IMR-90 (cell line): ENCODE measurements around the gene TMEM41A.
"Not testable (repeated sequence)": the region's sequence is repeated elsewhere in the genome, so short reads cannot be mapped to it uniquely, and the experiment has no call there.

Experiments
- CTCF ChIP-seq: conservative IDR thresholded peaks from 2 replicates; pipeline ENCODE4 v1.5.1; 2012; ENCODE audit warnings: mild to moderate bottlenecking, low read depth, low read length, improper control_type of control experiment
- POLR2A ChIP-seq: IDR thresholded peaks from 2 replicates; pipeline ENCODE4 v1.6.1; 2012; ENCODE audit warnings: mild to moderate bottlenecking, low read depth, low read length
- RAD21 ChIP-seq: IDR thresholded peaks from 2 replicates; pipeline ENCODE4 v1.6.1; 2012; ENCODE audit warnings: low read length, improper control_type of control experiment

- not testable (repeated sequence) for TF ChIP-seq CTCF, RAD21, POLR2A
Observed at GRCh38 chr3:185474922-185475321, 23.9 kb downstream of the TMEM41A start.
